Left renal pelvis (tissue), 4 donors: Measurements from ENCODE around the gene CD164L2. TPM values are rescaled to one million over a fixed set of nuclear protein-coding genes. Genes with fewer than 3 reads are reported as not detected.

Source experiments
- DNase-seq, 4 donors: peaks; one replicate each; pipeline ENCODE4 v3.0.0-alpha.2; 2013; ENCODE audit warnings: low read depth in 4 of 4, low spot score in 3 of 4
- polyA plus RNA-seq, 4 donors: library from polyadenylated mRNA; unstranded; fragments of 120-200 nt; gene quantifications; one replicate each; pipeline ENCODE4 v1.2.1, GENCODE V29; 2013; ENCODE audit not compliant: insufficient read length in 4 of 4

Gene CD164L2
- polyA plus RNA-seq, 4 donors = 0.20 to 0.26 (median 0.20) TPM; not detected in 1

GRCh38 chr1:27330786-27331185 is 52.3 kb downstream of the CD164L2 start:
- no peak for DNase-seq

Other genes with a start within 250 kb of the CD164L2 start
- gene SLC9A1, start 228.2 kb downstream of the CD164L2 start, polyA plus RNA-seq = 10 to 100 TPM; 25.2 to 28.9 (median 26.5) TPM
- 10 to 100 TPM; 38.4 to 51.5 (median 41.9) TPM for gene WDTC1, start 148.7 kb downstream of the CD164L2 start, polyA plus RNA-seq
- gene TMEM222, start 61.2 kb downstream of the CD164L2 start, polyA plus RNA-seq = 10 to 100 TPM; 29.8 to 44.2 (median 35.2) TPM
- 10 to 100 TPM in 2 of 4 donors, 1 to 10 TPM in 2; 1.6 to 17.2 (median 8.7) TPM for gene SYTL1, start 41.3 kb downstream of the CD164L2 start, polyA plus RNA-seq
- 10 to 100 TPM in 1 of 4 donors, 1 to 10 TPM in 3; 9.0 to 15.1 (median 9.5) TPM for gene MAP3K6, start 16.4 kb downstream of the CD164L2 start, polyA plus RNA-seq
- 1 to 10 TPM in 2 of 4 donors, under 1 TPM in 2; 0.85 to 1.7 (median 1.1) TPM for gene FCN3, start 8.5 kb downstream of the CD164L2 start, polyA plus RNA-seq
- gene GPR3, start 9.3 kb upstream of the CD164L2 start, polyA plus RNA-seq = 1 to 10 TPM in 2 of 4 donors, under 1 TPM in 2; 0.60 to 1.8 (median 0.99) TPM
- gene WASF2, start 106.8 kb upstream of the CD164L2 start, polyA plus RNA-seq = 100 to 1,000 TPM; 106 to 159 (median 139) TPM
- 10 to 100 TPM; 35.9 to 63.8 (median 52.3) TPM for gene AHDC1, start 220.8 kb upstream of the CD164L2 start, polyA plus RNA-seq